WTC11 (cell line): Measurements from ENCODE around the gene LYSMD3. TPM values are rescaled to one million over a fixed set of nuclear protein-coding genes. Genes with fewer than 3 reads are reported as not detected.

Experiments used
- ATAC-seq: fragments of 200-7000 bp; cut with Tn5 transposase; 2 replicates; pipeline ENCODE4 v1.10.0; 2021; ENCODE audit warnings: mild to moderate bottlenecking, moderate library complexity
- CTCF ChIA-PET: fragments of 300-600 bp; sonication (Branson Sonifier 250); formaldehyde crosslinking; loops from one replicate; lab custom pipeline; 2021; ENCODE audit warnings: antibody characterized with exemption; lab: Charles Lee
- POLR2A ChIA-PET: fragments of 350-600 bp; sonication (Branson Sonifier 250); formaldehyde crosslinking; loops from one replicate; lab custom pipeline; 2021; ENCODE audit warnings: antibody characterized with exemption; lab: Charles Lee
- DNase-seq: peaks from one replicate; pipeline ENCODE4 v3.0.0; 2021; ENCODE audit warnings: low spot score
- H3K27ac Mint-ChIP-seq: 2 replicates; pipeline ENCODE4 v1.8.0; 2021; ENCODE audit warnings: mixed read lengths
- H3K27me3 Mint-ChIP-seq: 2 replicates; pipeline ENCODE4 v1.8.0; 2021; ENCODE audit warnings: low read depth, mild to moderate bottlenecking, moderate library complexity, mixed read lengths
- H3K36me3 Mint-ChIP-seq: 2 replicates; pipeline ENCODE4 v1.8.0; 2021; ENCODE audit warnings: mixed read lengths
- H3K4me1 Mint-ChIP-seq: 2 replicates; pipeline ENCODE4 v1.8.0; 2022; ENCODE audit warnings: mixed read lengths
- H3K4me3 Mint-ChIP-seq: 2 replicates; pipeline ENCODE4 v1.8.0; 2021; ENCODE audit warnings: mild to moderate bottlenecking, moderate library complexity, mixed read lengths
- H3K9me3 Mint-ChIP-seq: 2 replicates; pipeline ENCODE4 v1.8.0; 2021; ENCODE audit warnings: mixed read lengths
- CREM ChIP-seq: sonication (generic); formaldehyde crosslinking; IDR thresholded peaks from 2 replicates; pipeline ENCODE4 v1.8.1; 2022; ENCODE audit warnings: mild to moderate bottlenecking, missing genetic modification reagents, moderate library complexity
- CTCF ChIP-seq: fragments of 200-600 bp; IDR thresholded peaks from 2 replicates; pipeline ENCODE4 v1.8.0; 2022; ENCODE audit warnings: antibody characterized with exemption
- EMX1 ChIP-seq: fragments of 250-450 bp; sonication (Bioruptor Pico); IDR thresholded peaks from 2 replicates; pipeline ENCODE4 v1.8.0; 2021; ENCODE audit warnings: mild to moderate bottlenecking
- ESRRA ChIP-seq: sonication (generic); formaldehyde crosslinking; IDR thresholded peaks from 2 replicates; pipeline ENCODE4 v1.8.1; 2022; ENCODE audit warnings: mild to moderate bottlenecking, missing genetic modification reagents, borderline replicate concordance
- FOXP1 ChIP-seq: sonication (generic); formaldehyde crosslinking; IDR thresholded peaks from 2 replicates; pipeline ENCODE4 v1.8.0; 2022; ENCODE audit warnings: missing genetic modification reagents, mild to moderate bottlenecking, moderate library complexity, borderline replicate concordance
- GRHL2 ChIP-seq: fragments of 250-450 bp; sonication (Bioruptor Pico); IDR thresholded peaks from 2 replicates; pipeline ENCODE4 v1.8.0; 2022; ENCODE audit warnings: mild to moderate bottlenecking, moderate library complexity; ENCODE audit not compliant: insufficient replicate concordance, severe bottlenecking
- NR2C2 ChIP-seq: sonication (generic); formaldehyde crosslinking; IDR thresholded peaks from 2 replicates; pipeline ENCODE4 v1.8.0; 2022; ENCODE audit warnings: mild to moderate bottlenecking, missing genetic modification reagents
- RORB ChIP-seq: fragments of 250-450 bp; sonication (Bioruptor Pico); IDR thresholded peaks from 2 replicates; pipeline ENCODE4 v1.9.0; 2021; ENCODE audit warnings: mild to moderate bottlenecking
- ZNF219 ChIP-seq: sonication (generic); formaldehyde crosslinking; IDR thresholded peaks from 2 replicates; pipeline ENCODE4 v1.8.0; 2023; ENCODE audit warnings: missing genetic modification reagents, mild to moderate bottlenecking, borderline replicate concordance
- total RNA-seq: library from RNA; stranded (reverse); gene quantifications from 3 replicates; pipeline ENCODE4 v1.2.3, GENCODE V29; 2021
- TF ChIP-seq, protein P1 (sequence below): fragments of 250-450 bp; sonication (Bioruptor Pico); IDR thresholded peaks from 2 replicates; pipeline ENCODE4 v2.1.2; 2022; ENCODE audit warnings: mild to moderate bottlenecking, moderate library complexity
- TF ChIP-seq, protein P2 (sequence below): sonication (generic); formaldehyde crosslinking; IDR thresholded peaks from 2 replicates; pipeline ENCODE4 v1.8.1; 2022; ENCODE audit warnings: mild to moderate bottlenecking, moderate library complexity, missing genetic modification reagents
- TF ChIP-seq, protein P3 (sequence below): sonication (generic); formaldehyde crosslinking; IDR thresholded peaks from 2 replicates; pipeline ENCODE4 v1.8.0; 2022; ENCODE audit warnings: missing genetic modification reagents

Gene LYSMD3
- total RNA-seq, 1 experiment from 2014 or later, result 15.8 TPM

DNA sequence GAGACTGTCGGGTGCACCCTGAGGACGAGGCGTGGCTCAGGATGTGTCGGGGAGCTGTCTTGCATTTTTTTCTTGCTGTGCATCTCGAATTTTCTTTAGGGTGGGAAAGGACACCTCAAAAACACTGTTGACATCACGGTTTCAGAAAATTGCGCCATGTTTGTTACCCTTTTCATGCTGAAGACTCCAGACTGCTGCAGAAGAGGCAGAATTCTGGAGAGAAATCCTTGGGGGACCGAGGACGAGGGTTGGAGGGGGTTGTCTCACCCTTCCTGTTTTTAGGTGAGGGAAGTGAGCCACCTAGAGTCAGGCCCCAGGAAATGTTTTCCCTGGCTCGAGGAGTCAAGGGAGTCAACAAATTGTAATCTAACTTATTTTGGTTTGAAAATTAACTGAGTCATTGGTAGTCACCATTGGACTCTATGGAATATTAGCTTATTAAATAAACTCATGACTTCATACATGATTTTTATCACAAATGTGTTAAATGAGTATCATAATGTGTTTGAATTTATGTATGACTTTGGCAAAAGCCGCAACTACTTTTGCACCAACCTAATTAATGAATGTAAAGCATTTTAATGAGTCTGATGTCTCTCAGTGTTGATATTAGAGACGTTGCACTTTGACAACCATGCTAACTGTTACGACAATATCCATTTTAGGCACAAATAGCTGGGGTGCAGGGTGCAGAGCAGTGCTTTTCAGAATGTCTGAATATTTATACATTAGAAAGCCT, 724 bp upstream of the LYSMD3 start:
- ChIA-PET CTCF (interaction anchor here (0.6 to 1.4 kb wide), 3 partner anchors 16 to 91 kb away, joined by 3 read pairs; no protein-coding TSS in a partner anchor), POLR2A (no interaction called here)

GRCh38 chr5:90528601-90529193, 687 bp downstream of the LYSMD3 start:
- Mint-ChIP-seq H3K9me3 (no peaks in the 10 kb centered on the region), H3K27ac (peak overlapping the region; percentile 77), H3K4me1 (peaks cover 28% of the 10 kb centered on the region), H3K4me3 (peak overlapping the region; percentile 98), H3K36me3 (peaks cover 8% of the 10 kb centered on the region), H3K27me3 (no peaks in the 10 kb centered on the region)
- ATAC-seq, result no peak
- no peak for DNase-seq
- TF ChIP-seq, protein P1, sequence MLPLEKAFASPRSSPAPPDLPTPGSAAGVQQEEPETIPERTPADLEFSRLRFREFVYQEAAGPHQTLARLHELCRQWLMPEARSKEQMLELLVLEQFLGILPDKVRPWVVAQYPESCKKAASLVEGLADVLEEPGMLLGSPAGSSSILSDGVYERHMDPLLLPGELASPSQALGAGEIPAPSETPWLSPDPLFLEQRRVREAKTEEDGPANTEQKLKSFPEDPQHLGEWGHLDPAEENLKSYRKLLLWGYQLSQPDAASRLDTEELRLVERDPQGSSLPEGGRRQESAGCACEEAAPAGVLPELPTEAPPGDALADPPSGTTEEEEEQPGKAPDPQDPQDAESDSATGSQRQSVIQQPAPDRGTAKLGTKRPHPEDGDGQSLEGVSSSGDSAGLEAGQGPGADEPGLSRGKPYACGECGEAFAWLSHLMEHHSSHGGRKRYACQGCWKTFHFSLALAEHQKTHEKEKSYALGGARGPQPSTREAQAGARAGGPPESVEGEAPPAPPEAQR, result no peak
- TF ChIP-seq RORB (CRISPR knock-in tag), result no peak
- TF ChIP-seq FOXP1 (CRISPR knock-in tag), result no peak
- no peak for TF ChIP-seq EMX1 (CRISPR knock-in tag)
- TF ChIP-seq, protein P2, sequence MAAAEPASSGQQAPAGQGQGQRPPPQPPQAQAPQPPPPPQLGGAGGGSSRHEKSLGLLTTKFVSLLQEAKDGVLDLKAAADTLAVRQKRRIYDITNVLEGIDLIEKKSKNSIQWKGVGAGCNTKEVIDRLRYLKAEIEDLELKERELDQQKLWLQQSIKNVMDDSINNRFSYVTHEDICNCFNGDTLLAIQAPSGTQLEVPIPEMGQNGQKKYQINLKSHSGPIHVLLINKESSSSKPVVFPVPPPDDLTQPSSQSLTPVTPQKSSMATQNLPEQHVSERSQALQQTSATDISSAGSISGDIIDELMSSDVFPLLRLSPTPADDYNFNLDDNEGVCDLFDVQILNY (CRISPR knock-in tag), result no peak
- POLR2A ChIA-PET, result interaction anchor here (0.6 kb wide), 1 partner anchor 81 kb away, joined by 3 read pairs; no protein-coding TSS in a partner anchor
- CTCF ChIA-PET, result interaction anchor here (0.6 to 1.3 kb wide), 3 partner anchors 36 to 107 kb away, joined by 3 read pairs; no protein-coding TSS in a partner anchor

More for the DNA sequence above, 724 bp upstream of the LYSMD3 start:
- Mint-ChIP-seq H3K36me3 (peaks cover 2% of the 10 kb centered on the region), H3K27me3 (no peaks in the 10 kb centered on the region), H3K4me1 (peaks cover 30% of the 10 kb centered on the region), H3K27ac (peak overlapping the region; percentile 99), H3K9me3 (no peaks in the 10 kb centered on the region), H3K4me3 (peak overlapping the region; percentile 98)
- ATAC-seq (peak; percentile 69), DNase-seq (peak; percentile 67)
- peak; percentile 31; the same call in 1 of the 2 replicates for TF ChIP-seq CTCF
- no peak for TF ChIP-seq FOXP1 (CRISPR knock-in tag)
- TF ChIP-seq CREM (CRISPR knock-in tag), result no peak
- no peak for TF ChIP-seq ESRRA

DNA sequence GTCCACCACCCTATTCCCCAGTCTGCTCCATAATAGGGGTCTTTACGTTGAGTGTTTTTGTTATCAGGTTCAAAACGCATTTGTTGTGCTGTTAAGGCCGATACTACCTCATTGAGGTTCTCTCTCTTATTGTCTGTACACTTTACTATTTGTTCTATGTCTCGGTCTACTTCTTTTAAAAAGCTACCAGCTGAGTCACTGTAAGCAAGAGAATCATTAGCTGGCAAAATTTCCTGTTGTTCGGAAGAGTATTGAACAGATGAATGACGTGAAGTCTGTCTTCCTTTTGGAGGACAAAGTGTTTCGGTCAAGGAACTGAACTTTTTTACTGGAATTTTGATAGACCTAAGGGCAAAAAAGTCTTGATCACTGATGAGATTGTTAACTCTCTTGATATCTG, 10.3 kb downstream of the LYSMD3 start:
- DNase-seq (no peak), ATAC-seq (no peak)
- TF ChIP-seq ZNF219 (no peak), GRHL2 (CRISPR knock-in tag) (no peak), NR2C2 (no peak)
- TF ChIP-seq, protein P3, sequence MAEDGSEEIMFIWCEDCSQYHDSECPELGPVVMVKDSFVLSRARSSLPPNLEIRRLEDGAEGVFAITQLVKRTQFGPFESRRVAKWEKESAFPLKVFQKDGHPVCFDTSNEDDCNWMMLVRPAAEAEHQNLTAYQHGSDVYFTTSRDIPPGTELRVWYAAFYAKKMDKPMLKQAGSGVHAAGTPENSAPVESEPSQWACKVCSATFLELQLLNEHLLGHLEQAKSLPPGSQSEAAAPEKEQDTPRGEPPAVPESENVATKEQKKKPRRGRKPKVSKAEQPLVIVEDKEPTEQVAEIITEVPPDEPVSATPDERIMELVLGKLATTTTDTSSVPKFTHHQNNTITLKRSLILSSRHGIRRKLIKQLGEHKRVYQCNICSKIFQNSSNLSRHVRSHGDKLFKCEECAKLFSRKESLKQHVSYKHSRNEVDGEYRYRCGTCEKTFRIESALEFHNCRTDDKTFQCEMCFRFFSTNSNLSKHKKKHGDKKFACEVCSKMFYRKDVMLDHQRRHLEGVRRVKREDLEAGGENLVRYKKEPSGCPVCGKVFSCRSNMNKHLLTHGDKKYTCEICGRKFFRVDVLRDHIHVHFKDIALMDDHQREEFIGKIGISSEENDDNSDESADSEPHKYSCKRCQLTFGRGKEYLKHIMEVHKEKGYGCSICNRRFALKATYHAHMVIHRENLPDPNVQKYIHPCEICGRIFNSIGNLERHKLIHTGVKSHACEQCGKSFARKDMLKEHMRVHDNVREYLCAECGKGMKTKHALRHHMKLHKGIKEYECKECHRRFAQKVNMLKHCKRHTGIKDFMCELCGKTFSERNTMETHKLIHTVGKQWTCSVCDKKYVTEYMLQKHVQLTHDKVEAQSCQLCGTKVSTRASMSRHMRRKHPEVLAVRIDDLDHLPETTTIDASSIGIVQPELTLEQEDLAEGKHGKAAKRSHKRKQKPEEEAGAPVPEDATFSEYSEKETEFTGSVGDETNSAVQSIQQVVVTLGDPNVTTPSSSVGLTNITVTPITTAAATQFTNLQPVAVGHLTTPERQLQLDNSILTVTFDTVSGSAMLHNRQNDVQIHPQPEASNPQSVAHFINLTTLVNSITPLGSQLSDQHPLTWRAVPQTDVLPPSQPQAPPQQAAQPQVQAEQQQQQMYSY (CRISPR knock-in tag), result no peak
- Mint-ChIP-seq H3K36me3 (peaks cover 24% of the 10 kb centered on the region), H3K27me3 (no peaks in the 10 kb centered on the region), H3K9me3 (no peaks in the 10 kb centered on the region), H3K4me1 (no peaks in the 10 kb centered on the region), H3K4me3 (no peak overlapping the region), H3K27ac (no peak overlapping the region)
- ChIA-PET CTCF (no interaction called here), POLR2A (no interaction called here)
